IMR-90 (cell line): Measurements from ENCODE around the gene TNF. TPM values are rescaled to one million over a fixed set of nuclear protein-coding genes. Genes with fewer than 3 reads are reported as not detected.
A peak's percentile ranks its signal among the peaks of the same experiment; 100 is the strongest.

Experiments
- ATAC-seq: fragments of 200-7000 bp; cut with Tn5 transposase; 2 replicates; pipeline ENCODE4 v1.9.1; 2020; ENCODE audit warnings: low read depth, mild to moderate bottlenecking, moderate library complexity
- BruUV-seq: library from RNA; stranded (reverse); fragments of 400-500 nt; replicated peaks from 2 replicates; lab custom pipeline; 2021; lab: Mats Ljungman, UMichigan
- CTCF ChIA-PET: fragments of 300-600 bp; formaldehyde crosslinking; extraction: SDS; loops from one replicate; lab custom pipeline; 2021; ENCODE audit warnings: antibody characterized with exemption; lab: Yijun Ruan, JAX
- POLR2A ChIA-PET: fragments of 300-600 bp; sonication (Branson Sonifier 250); formaldehyde crosslinking; loops from one replicate; lab custom pipeline; 2022; ENCODE audit warnings: antibody characterized with exemption; ENCODE audit not compliant: unreplicated experiment; lab: Charles Lee
- DNase-seq: peaks from one replicate; pipeline ENCODE4 v3.0.0; 2013
- H2AFZ ChIP-seq: replicated peaks from 2 replicates; pipeline ENCODE3; 2013; ENCODE audit warnings: low read length, mild to moderate bottlenecking; ENCODE audit not compliant: poor library complexity
- H2AK5ac ChIP-seq: 2 replicates; pipeline ENCODE4 v1.6.1; 2013; ENCODE audit warnings: low read depth, low read length, inconsistent platforms
- H2AK9ac ChIP-seq: replicated peaks from 2 replicates; pipeline ENCODE3; 2013; ENCODE audit warnings: mild to moderate bottlenecking, low read depth, low read length, moderate library complexity; ENCODE audit not compliant: poor library complexity
- H2BK120ac ChIP-seq: 2 replicates; pipeline ENCODE4 v1.6.1; 2013; ENCODE audit warnings: low read depth, low read length, inconsistent platforms
- H2BK15ac ChIP-seq: 3 replicates; pipeline ENCODE4 v1.6.1; 2013; ENCODE audit warnings: low read depth, low read length, inconsistent platforms
- H2BK20ac ChIP-seq: 2 replicates; pipeline ENCODE4 v1.6.1; 2013; ENCODE audit warnings: low read depth, mild to moderate bottlenecking, inconsistent platforms, low read length, moderate library complexity
- H2BK5ac ChIP-seq: 2 replicates; pipeline ENCODE4 v1.6.1; 2013; ENCODE audit warnings: mild to moderate bottlenecking, low read depth, low read length, inconsistent platforms; ENCODE audit not compliant: poor library complexity, severe bottlenecking
- H3K14ac ChIP-seq: replicated peaks from 2 replicates; pipeline ENCODE4 v1.6.1; 2013; ENCODE audit warnings: low read depth, low read length, inconsistent platforms
- H3K18ac ChIP-seq: 2 replicates; pipeline ENCODE4 v1.6.1; 2013; ENCODE audit warnings: low read depth, low read length, control low read depth
- H3K23ac ChIP-seq: 2 replicates; pipeline ENCODE4 v1.6.1; 2013; ENCODE audit warnings: low read depth, low read length, inconsistent platforms
- H3K27ac ChIP-seq: 2 replicates; pipeline ENCODE4 v1.5.1; 2013; ENCODE audit warnings: mild to moderate bottlenecking, control low read depth, low read length; ENCODE audit not compliant: insufficient read depth
- H3K27me3 ChIP-seq: 2 replicates; pipeline ENCODE4 v1.6.1; 2013; ENCODE audit warnings: low read length; ENCODE audit not compliant: control insufficient read depth, insufficient read depth
- H3K36me3 ChIP-seq: 2 replicates; pipeline ENCODE4 v1.6.1; 2013; ENCODE audit warnings: low read length, mixed read lengths; ENCODE audit not compliant: control insufficient read depth, insufficient read depth
- H3K4ac ChIP-seq: 2 replicates; pipeline ENCODE4 v1.6.1; 2013; ENCODE audit warnings: low read depth, low read length, inconsistent platforms
- H3K4me1 ChIP-seq: 2 replicates; pipeline ENCODE4 v1.6.1; 2013; ENCODE audit warnings: low read length, mixed read lengths; ENCODE audit not compliant: control insufficient read depth, insufficient read depth
- H3K4me2 ChIP-seq: 2 replicates; pipeline ENCODE4 v1.6.1; 2013; ENCODE audit warnings: low read depth, mild to moderate bottlenecking, control low read depth, low read length, moderate library complexity
- H3K4me3 ChIP-seq: 2 replicates; pipeline ENCODE4 v1.5.1; 2013; ENCODE audit warnings: low read depth, mild to moderate bottlenecking, control low read depth, low read length, moderate library complexity; ENCODE audit not compliant: insufficient read depth
- H3K56ac ChIP-seq: 2 replicates; pipeline ENCODE4 v1.6.1; 2013; ENCODE audit warnings: low read length, inconsistent platforms; ENCODE audit not compliant: insufficient read depth; ENCODE audit errors: extremely low read depth
- H3K79me1 ChIP-seq, 2 experiments: 2 replicates each; pipeline ENCODE4 v1.6.1; 2013; ENCODE audit warnings: low read length in 2 of 2, inconsistent platforms in 1 of 2, low read depth in 1 of 2
- H3K9ac ChIP-seq: 2 replicates; pipeline ENCODE4 v1.6.1; 2013; ENCODE audit warnings: low read depth, low read length, control low read depth
- H3K9me1 ChIP-seq: 2 replicates; pipeline ENCODE4 v1.6.1; 2013; ENCODE audit warnings: low read length, inconsistent platforms; ENCODE audit not compliant: insufficient read depth
- H3K9me3 ChIP-seq: 2 replicates; pipeline ENCODE4 v1.6.1; 2013; ENCODE audit warnings: low read length; ENCODE audit not compliant: control insufficient read depth, insufficient read depth
- H4K20me1 ChIP-seq: 2 replicates; pipeline ENCODE4 v1.6.1; 2013; ENCODE audit warnings: low read length, inconsistent platforms; ENCODE audit not compliant: insufficient read depth
- H4K5ac ChIP-seq: 2 replicates; pipeline ENCODE4 v1.6.1; 2013; ENCODE audit warnings: mild to moderate bottlenecking, low read depth, low read length, control low read depth
- H4K8ac ChIP-seq, 2 experiments: 2 replicates each; pipeline ENCODE4 v1.6.1; 2013; ENCODE audit warnings: low read depth in 2 of 2, low read length in 2 of 2, control low read depth in 1 of 2, inconsistent platforms in 1 of 2
- H4K91ac ChIP-seq: 2 replicates; pipeline ENCODE4 v1.6.1; 2013; ENCODE audit warnings: low read depth, low read length, inconsistent platforms; ENCODE audit not compliant: insufficient read depth
- BHLHE40 ChIP-seq: fragments of 150-350 bp; IDR thresholded peaks from 2 replicates; pipeline ENCODE4 v1.6.1; 2016; ENCODE audit warnings: mild to moderate bottlenecking, low read depth, low read length
- CEBPB ChIP-seq: IDR thresholded peaks from 2 replicates; pipeline ENCODE4 v1.6.1; 2012; ENCODE audit warnings: low read depth, low read length, improper control_type of control experiment
- CHD1 ChIP-seq: IDR thresholded peaks from 2 replicates; pipeline ENCODE4 v1.6.1; 2012; ENCODE audit warnings: low read depth, low read length, improper control_type of control experiment
- CTCF ChIP-seq: conservative IDR thresholded peaks from 2 replicates; pipeline ENCODE4 v1.5.1; 2012; ENCODE audit warnings: mild to moderate bottlenecking, low read depth, low read length, improper control_type of control experiment
- ELK1 ChIP-seq: fragments of 150-350 bp; IDR thresholded peaks from 2 replicates; pipeline ENCODE4 v1.6.1; 2016; ENCODE audit warnings: low read depth, mild to moderate bottlenecking, low read length, moderate library complexity, borderline replicate concordance
- FOS ChIP-seq: fragments of 150-350 bp; IDR thresholded peaks from 2 replicates; pipeline ENCODE4 v1.6.1; 2016; ENCODE audit warnings: low read depth, low read length
- MAFK ChIP-seq: IDR thresholded peaks from 2 replicates; pipeline ENCODE4 v1.6.1; 2012; ENCODE audit warnings: low read depth, low read length, improper control_type of control experiment
- MAZ ChIP-seq: IDR thresholded peaks from 2 replicates; pipeline ENCODE4 v1.6.1; 2012; ENCODE audit warnings: low read depth, mild to moderate bottlenecking, low read length, improper control_type of control experiment, moderate library complexity, borderline replicate concordance
- MXI1 ChIP-seq: IDR thresholded peaks from 2 replicates; pipeline ENCODE4 v1.6.1; 2012; ENCODE audit warnings: low read depth, mild to moderate bottlenecking, low read length, moderate library complexity, borderline replicate concordance
- NFE2L2 ChIP-seq: fragments of 150-350 bp; IDR thresholded peaks from 2 replicates; pipeline ENCODE4 v1.6.1; 2016; ENCODE audit warnings: low read depth, mild to moderate bottlenecking, low read length
- POLR2A ChIP-seq: IDR thresholded peaks from 2 replicates; pipeline ENCODE4 v1.6.1; 2012; ENCODE audit warnings: mild to moderate bottlenecking, low read depth, low read length
- RAD21 ChIP-seq: IDR thresholded peaks from 2 replicates; pipeline ENCODE4 v1.6.1; 2012; ENCODE audit warnings: low read length, improper control_type of control experiment
- RCOR1 ChIP-seq: IDR thresholded peaks from 2 replicates; pipeline ENCODE4 v1.6.1; 2012; ENCODE audit warnings: mild to moderate bottlenecking, low read length, improper control_type of control experiment; ENCODE audit not compliant: insufficient replicate concordance
- RFX5 ChIP-seq: IDR thresholded peaks from 2 replicates; pipeline ENCODE4 v1.8.0; 2012; ENCODE audit warnings: low read depth, mild to moderate bottlenecking, low read length, moderate library complexity
- SMC3 ChIP-seq: fragments of 150-350 bp; IDR thresholded peaks from 2 replicates; pipeline ENCODE4 v1.6.1; 2016; ENCODE audit warnings: low read depth, mild to moderate bottlenecking, antibody characterized with exemption, low read length, moderate library complexity
- USF2 ChIP-seq: fragments of 150-350 bp; IDR thresholded peaks from 2 replicates; pipeline ENCODE4 v1.6.1; 2017; ENCODE audit warnings: mild to moderate bottlenecking, antibody characterized with exemption, low read length, low read depth
- WGBS, 2 experiments: methylation state at CpG; one replicate each; pipeline versions ENCODE4 v1.1.5 to v1.1.7; 2013; ENCODE audit warnings: missing lambda C conversion rate in 2 of 2; ENCODE audit not compliant: insufficient read length in 1 of 2; ENCODE audit errors: extremely low coverage in 2 of 2; 5-methylcytosine and 5-hydroxymethylcytosine counted together
- dilution Hi-C: fragments of 300-500 bp; cut with HindIII; formaldehyde crosslinking; loops from one replicate; pipeline ENCODE4 v1.14.3; 2018; ENCODE audit warnings: low sequenced_read_pairs; ENCODE audit not compliant: unreplicated experiment
- in situ Hi-C: fragments of 300-500 bp; cut with MboI; formaldehyde crosslinking; loops from 3 replicates; pipeline ENCODE4 v1.14.3; 2019; ENCODE audit warnings: low sequenced_read_pairs, inconsistent platforms, mixed read lengths
- intact Hi-C: fragments of 100-400 bp; cut with micrococcal nuclease; formaldehyde crosslinking; loops from 2 replicates; pipeline ENCODE4 v1.10.0; 2022
- polyA plus RNA-seq, 3 experiments: library from polyadenylated mRNA; depleted of rRNA; stranded (reverse); fragments of >200 nt; gene quantifications; 2 replicates each; pipeline ENCODE4 v1.2.3, GENCODE V29; 2012; ENCODE audit warnings: low replicate concordance in 1 of 3
- total RNA-seq: library from RNA; depleted of rRNA; stranded (reverse); fragments of >200 nt; gene quantifications from 2 replicates; pipeline ENCODE4 v1.2.3, GENCODE V29; 2012

The TNF gene
- total and polyA plus RNA-seq, 2 of the 4 experiments (the other 2 are of a cell fraction), result not detected

GRCh38 chr6:31586599-31587281 is 11.4 kb downstream of the TNF start:
- Histone ChIP-seq H2BK120ac (no peak overlapping the region), H3K23ac (no peak overlapping the region), H2AFZ (no peak overlapping the region), H2BK15ac (no peak overlapping the region), H3K27ac (no peak overlapping the region), H4K20me1 (no peaks in the 10 kb centered on the region), H4K91ac (no peak overlapping the region), H4K5ac (no peak overlapping the region), H3K9ac (no peak overlapping the region), H2BK5ac (no peak overlapping the region), H2BK20ac (no peak overlapping the region), H3K27me3 (peaks cover 11% of the 10 kb centered on the region), H3K79me1 (no peaks in the 10 kb centered on the region), H3K14ac (no peak overlapping the region), H3K56ac (no peak overlapping the region), H3K36me3 (no peaks in the 10 kb centered on the region), H2AK5ac (no peak overlapping the region), H4K8ac (no peak overlapping the region; a peak in 1 of 4 replicates), H3K4me1 (peaks cover 2% of the 10 kb centered on the region; the same call in 1 of the 2 replicates), H3K9me3 (no peaks in the 10 kb centered on the region), H2AK9ac (peak overlapping the region; percentile 61), H3K4me2 (no peak overlapping the region), H3K9me1 (no peaks in the 10 kb centered on the region; the same call in 1 of the 2 replicates), H3K4me3 (no peak overlapping the region), H3K18ac (no peak overlapping the region), H3K4ac (no peak overlapping the region)
- ATAC-seq (no peak), DNase-seq (no peak)
- WGBS, 2 experiments, result 0% methylated on average over 2 of the region's 9 CpGs; no CpG with 5 or more reads in 1 of the 2 experiments
- POLR2A ChIA-PET, result no interaction called here
- intact Hi-C loops, result no loop called here
- TF ChIP-seq CHD1 (no peak), MAZ (no peak), RCOR1 (no peak), MAFK (no peak), ELK1 (no peak), BHLHE40 (no peak), CEBPB (no peak), MXI1 (no peak), RAD21 (no peak), CTCF (no peak), USF2 (no peak), RFX5 (no peak), NFE2L2 (no peak), POLR2A (no peak), SMC3 (no peak), FOS (no peak)
- CTCF ChIA-PET, result interaction anchor here (2.9 kb wide), 1 partner anchor 12 kb away, joined by 9 read pairs; no protein-coding TSS in a partner anchor
- in situ Hi-C loops, result no loop called here
- no TSS peak for BruUV-seq
- dilution Hi-C loops, result no loop called here
